Neural progenitor cell (in vitro differentiated cells): ENCODE results near the gene ARHGAP21. TPM values are rescaled to one million over a fixed set of nuclear protein-coding genes. Genes with fewer than 3 reads are reported as not detected.

Experiments used
- DNase-seq: peaks from one replicate; pipeline ENCODE4 v3.0.0-alpha.2; 2016; ENCODE audit warnings: low spot score
- H2AFZ ChIP-seq: fragments of 200-600 bp; sonication (generic); replicated peaks from 2 replicates; pipeline ENCODE4 v1.6.1; 2016; ENCODE audit warnings: antibody characterized with exemption
- H3F3A ChIP-seq: fragments of 200-600 bp; sonication (generic); 2 replicates; pipeline ENCODE4 v1.6.1; 2016; ENCODE audit warnings: antibody characterized with exemption, low read depth
- H3K27ac ChIP-seq: fragments of 200-600 bp; sonication (generic); 2 replicates; pipeline ENCODE4 v1.5.1; 2016; ENCODE audit warnings: mild to moderate bottlenecking
- H3K27me3 ChIP-seq: fragments of 200-600 bp; sonication (generic); 2 replicates; pipeline ENCODE4 v1.6.1; 2016; ENCODE audit warnings: mild to moderate bottlenecking, moderate library complexity
- H3K36me3 ChIP-seq: fragments of 200-600 bp; sonication (generic); 2 replicates; pipeline ENCODE4 v1.5.1; 2016
- H3K4me1 ChIP-seq: fragments of 200-600 bp; sonication (generic); 2 replicates; pipeline ENCODE4 v1.6.1; 2016; ENCODE audit warnings: mixed run types
- H3K4me2 ChIP-seq: fragments of 200-600 bp; sonication (generic); 2 replicates; pipeline ENCODE4 v1.6.1; 2016
- H3K4me3 ChIP-seq: fragments of 200-600 bp; sonication (generic); 2 replicates; pipeline ENCODE4 v1.5.1; 2016
- H3K79me2 ChIP-seq: fragments of 200-600 bp; sonication (generic); 2 replicates; pipeline ENCODE4 v1.6.1; 2016; ENCODE audit warnings: low read depth
- H3K9ac ChIP-seq: fragments of 200-600 bp; sonication (generic); 2 replicates; pipeline ENCODE4 v1.6.1; 2016
- H3K9me3 ChIP-seq: fragments of 200-600 bp; sonication (generic); 2 replicates; pipeline ENCODE4 v1.5.1; 2016; ENCODE audit warnings: low read depth
- H4K20me1 ChIP-seq: fragments of 200-600 bp; sonication (generic); 2 replicates; pipeline ENCODE4 v1.6.1; 2016; ENCODE audit warnings: low read depth
- H3K27ac Mint-ChIP-seq: 3 replicates; pipeline ENCODE4 v1.8.0; 2021; ENCODE audit warnings: mixed read lengths
- H3K27me3 Mint-ChIP-seq: 2 replicates; pipeline ENCODE4 v1.8.0; 2022; ENCODE audit warnings: low read depth, mild to moderate bottlenecking, inconsistent platforms, moderate library complexity, mixed read lengths; ENCODE audit not compliant: insufficient read depth
- H3K36me3 Mint-ChIP-seq: 3 replicates; pipeline ENCODE4 v1.8.0; 2021; ENCODE audit warnings: mixed read lengths
- H3K4me1 Mint-ChIP-seq: 3 replicates; pipeline ENCODE4 v1.8.0; 2021; ENCODE audit warnings: mixed read lengths
- H3K4me3 Mint-ChIP-seq: 3 replicates; pipeline ENCODE4 v1.8.0; 2021; ENCODE audit warnings: mild to moderate bottlenecking, moderate library complexity, mixed read lengths
- H3K9me3 Mint-ChIP-seq: 3 replicates; pipeline ENCODE4 v1.8.0; 2020; ENCODE audit warnings: mixed read lengths
- EZH2 ChIP-seq: fragments of 200-600 bp; sonication (generic); IDR thresholded peaks from 2 replicates; pipeline ENCODE4 v1.6.1; 2017; ENCODE audit warnings: antibody characterized with exemption, mild to moderate bottlenecking, moderate library complexity
- EZH2phosphoT487 ChIP-seq: fragments of 200-600 bp; sonication (generic); IDR thresholded peaks from 2 replicates; pipeline ENCODE4 v1.6.1; 2017; ENCODE audit warnings: antibody characterized with exemption
- total RNA-seq: library from RNA; depleted of rRNA; stranded (reverse); fragments of >200 nt; gene quantifications from 2 replicates; pipeline ENCODE4 v1.2.3, GENCODE V29; 2015; ENCODE audit warnings: low replicate concordance
- TF ChIP-seq, protein P1 (sequence below): fragments of 200-600 bp; sonication (generic); IDR thresholded peaks from 2 replicates; pipeline ENCODE4 v1.5.1; 2017; ENCODE audit warnings: antibody characterized with exemption, mild to moderate bottlenecking

The ARHGAP21 gene
- total RNA-seq, 1 donor from 2014 or later = 65.7 TPM

DNA sequence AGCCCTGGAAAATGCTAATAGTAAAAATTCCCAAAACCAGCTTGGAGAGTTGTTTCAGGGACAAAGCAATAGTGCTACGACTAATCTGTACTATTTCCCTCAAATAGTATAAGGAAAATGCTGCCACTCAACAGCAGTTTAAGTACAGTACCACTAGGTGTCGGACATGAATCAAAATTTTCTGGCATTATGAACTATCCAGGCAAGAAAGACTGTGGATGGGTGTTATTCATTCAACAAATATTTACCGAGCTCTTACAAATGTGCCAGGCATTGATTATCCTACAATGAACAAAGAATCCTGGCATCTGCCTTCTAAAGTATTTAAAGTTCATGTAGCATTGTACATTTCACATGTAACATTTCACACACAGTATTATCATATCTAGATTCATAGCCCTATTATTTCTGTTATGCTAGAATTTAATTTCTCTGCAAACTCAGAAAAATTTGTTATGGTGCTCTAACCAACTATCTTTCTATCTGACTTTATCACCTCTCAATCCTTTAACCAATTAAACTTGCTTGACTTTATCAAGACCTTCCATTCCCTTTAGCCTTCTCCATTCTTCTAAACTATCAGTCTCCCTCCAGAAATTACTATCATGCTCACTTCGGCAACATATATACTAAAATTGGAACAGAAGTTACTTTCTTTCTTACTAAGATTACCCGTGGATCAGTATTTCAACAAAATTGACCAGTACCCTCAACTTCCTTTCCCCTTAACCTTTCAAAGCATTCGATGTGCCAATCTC lies 80.6 kb downstream of the ARHGAP21 start:
- Histone ChIP-seq H3K79me2 (no peaks in the 10 kb centered on the region), H3K36me3 (no peaks in the 10 kb centered on the region), H3K4me2 (no peak overlapping the region), H3K4me1 (no peaks in the 10 kb centered on the region), H3F3A (no peaks in the 10 kb centered on the region), H4K20me1 (no peaks in the 10 kb centered on the region), H3K27ac (no peak overlapping the region), H3K9ac (no peak overlapping the region), H3K9me3 (no peaks in the 10 kb centered on the region), H2AFZ (no peak overlapping the region), H3K4me3 (no peak overlapping the region), H3K27me3 (no peaks in the 10 kb centered on the region)
- H3K27ac Mint-ChIP-seq = no peak overlapping the region
- peaks cover 1% of the 10 kb centered on the region for H3K36me3 Mint-ChIP-seq
- no peak overlapping the region for H3K4me3 Mint-ChIP-seq
- TF ChIP-seq, protein P1, sequence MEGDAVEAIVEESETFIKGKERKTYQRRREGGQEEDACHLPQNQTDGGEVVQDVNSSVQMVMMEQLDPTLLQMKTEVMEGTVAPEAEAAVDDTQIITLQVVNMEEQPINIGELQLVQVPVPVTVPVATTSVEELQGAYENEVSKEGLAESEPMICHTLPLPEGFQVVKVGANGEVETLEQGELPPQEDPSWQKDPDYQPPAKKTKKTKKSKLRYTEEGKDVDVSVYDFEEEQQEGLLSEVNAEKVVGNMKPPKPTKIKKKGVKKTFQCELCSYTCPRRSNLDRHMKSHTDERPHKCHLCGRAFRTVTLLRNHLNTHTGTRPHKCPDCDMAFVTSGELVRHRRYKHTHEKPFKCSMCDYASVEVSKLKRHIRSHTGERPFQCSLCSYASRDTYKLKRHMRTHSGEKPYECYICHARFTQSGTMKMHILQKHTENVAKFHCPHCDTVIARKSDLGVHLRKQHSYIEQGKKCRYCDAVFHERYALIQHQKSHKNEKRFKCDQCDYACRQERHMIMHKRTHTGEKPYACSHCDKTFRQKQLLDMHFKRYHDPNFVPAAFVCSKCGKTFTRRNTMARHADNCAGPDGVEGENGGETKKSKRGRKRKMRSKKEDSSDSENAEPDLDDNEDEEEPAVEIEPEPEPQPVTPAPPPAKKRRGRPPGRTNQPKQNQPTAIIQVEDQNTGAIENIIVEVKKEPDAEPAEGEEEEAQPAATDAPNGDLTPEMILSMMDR = peak; percentile 62
- TF ChIP-seq EZH2phosphoT487 = no peak
- no peak for TF ChIP-seq EZH2
- H3K9me3 Mint-ChIP-seq = no peaks in the 10 kb centered on the region
- no peaks in the 10 kb centered on the region for H3K4me1 Mint-ChIP-seq
- peak; percentile 16 for DNase-seq
- no peaks in the 10 kb centered on the region for H3K27me3 Mint-ChIP-seq

DNA sequence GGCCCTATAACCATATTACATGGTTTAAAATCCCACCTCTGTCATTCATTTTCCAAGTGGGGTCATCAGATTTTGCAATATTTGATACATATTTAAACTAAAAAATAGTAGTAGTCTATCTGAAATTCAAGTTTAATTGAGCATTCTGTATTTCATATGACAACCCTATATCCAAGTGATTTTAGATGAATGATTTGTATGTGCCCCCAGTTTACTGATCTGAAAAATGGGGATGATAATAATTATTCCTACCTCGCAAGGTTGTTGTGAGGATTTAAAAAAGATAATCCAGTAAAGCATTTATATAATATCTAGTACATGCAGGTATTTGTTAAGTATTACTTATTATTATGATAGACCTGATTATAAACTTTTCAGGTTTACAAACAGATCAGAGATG lies 84.6 kb downstream of the ARHGAP21 start:
- Mint-ChIP-seq H3K36me3 (peaks cover 2% of the 10 kb centered on the region), H3K27me3 (no peaks in the 10 kb centered on the region), H3K4me3 (no peak overlapping the region), H3K27ac (no peak overlapping the region), H3K4me1 (no peaks in the 10 kb centered on the region), H3K9me3 (no peaks in the 10 kb centered on the region)
- Histone ChIP-seq H3K27ac (no peak overlapping the region), H3F3A (no peaks in the 10 kb centered on the region), H3K9ac (no peak overlapping the region), H3K4me1 (no peaks in the 10 kb centered on the region), H2AFZ (no peak overlapping the region), H3K79me2 (no peaks in the 10 kb centered on the region), H3K9me3 (no peaks in the 10 kb centered on the region), H3K4me2 (no peak overlapping the region), H3K27me3 (no peaks in the 10 kb centered on the region), H3K36me3 (no peaks in the 10 kb centered on the region), H3K4me3 (no peak overlapping the region), H4K20me1 (no peaks in the 10 kb centered on the region)
- no peak for DNase-seq
- TF ChIP-seq EZH2phosphoT487 = no peak
- TF ChIP-seq, protein P1 = no peak
- no peak for TF ChIP-seq EZH2

DNA sequence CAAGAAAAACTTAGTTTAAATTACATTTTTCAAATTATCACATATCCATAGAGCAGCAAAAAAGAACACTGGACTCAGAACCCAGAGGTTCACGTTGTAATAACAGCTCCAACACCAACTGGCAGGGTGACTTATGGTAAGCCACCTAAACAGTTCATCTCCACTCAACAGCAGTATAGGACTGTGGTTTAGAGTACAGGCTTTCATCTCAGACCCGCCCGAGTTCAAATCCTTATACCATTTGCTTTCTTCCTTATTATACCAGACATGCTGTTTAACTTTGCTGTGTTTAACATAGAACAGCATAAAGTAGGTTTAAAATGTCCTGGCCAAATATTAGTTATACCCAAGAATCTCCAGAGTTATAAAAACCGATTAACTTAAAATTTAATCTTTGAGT lies 97.9 kb downstream of the ARHGAP21 start:
- Histone ChIP-seq H3F3A (no peaks in the 10 kb centered on the region), H4K20me1 (no peaks in the 10 kb centered on the region), H3K4me2 (no peak overlapping the region), H3K9me3 (no peaks in the 10 kb centered on the region), H3K4me1 (no peaks in the 10 kb centered on the region), H3K9ac (no peak overlapping the region), H2AFZ (no peak overlapping the region), H3K79me2 (no peaks in the 10 kb centered on the region), H3K36me3 (no peaks in the 10 kb centered on the region), H3K27ac (no peak overlapping the region), H3K4me3 (no peak overlapping the region), H3K27me3 (no peaks in the 10 kb centered on the region)
- no peaks in the 10 kb centered on the region for H3K9me3 Mint-ChIP-seq
- H3K4me1 Mint-ChIP-seq = peaks cover 4% of the 10 kb centered on the region
- DNase-seq = no peak
- H3K27ac Mint-ChIP-seq = no peak overlapping the region
- H3K4me3 Mint-ChIP-seq = no peak overlapping the region
- TF ChIP-seq EZH2 = no peak
- TF ChIP-seq EZH2phosphoT487 = no peak
- TF ChIP-seq, protein P1 = no peak
- peaks cover 7% of the 10 kb centered on the region for H3K36me3 Mint-ChIP-seq
- H3K27me3 Mint-ChIP-seq = no peaks in the 10 kb centered on the region
